Panc1 (cell line): ENCODE measurements around the gene ABI1.

Experiments
- CTCF ChIP-seq: fragments of 450-650 bp; IDR thresholded peaks from 2 replicates; pipeline ENCODE4 v1.5.1; 2017; ENCODE audit warnings: mild to moderate bottlenecking
- REST ChIP-seq, 2 experiments: IDR thresholded peaks; 2 replicates each; pipeline ENCODE4 v1.6.1; 2011 to 2012; ENCODE audit warnings: low read depth in 2 of 2, control low read depth in 1 of 2, low read length in 1 of 2, mild to moderate bottlenecking in 1 of 2, moderate library complexity in 1 of 2; ENCODE audit not compliant: insufficient read depth in 1 of 2

GRCh38 chr10:26781797-26782196 is 79.0 kb downstream of the ABI1 start:
- no peak for TF ChIP-seq CTCF
- no peak for TF ChIP-seq REST (IDR thresholded peaks at IDR 0.05; ENCODE audit: insufficient read depth in 1 of 2, low read depth in 2 of 2, low read length in 1 of 2)
